ENCODE measurements around the gene MKNK1.

DNA sequence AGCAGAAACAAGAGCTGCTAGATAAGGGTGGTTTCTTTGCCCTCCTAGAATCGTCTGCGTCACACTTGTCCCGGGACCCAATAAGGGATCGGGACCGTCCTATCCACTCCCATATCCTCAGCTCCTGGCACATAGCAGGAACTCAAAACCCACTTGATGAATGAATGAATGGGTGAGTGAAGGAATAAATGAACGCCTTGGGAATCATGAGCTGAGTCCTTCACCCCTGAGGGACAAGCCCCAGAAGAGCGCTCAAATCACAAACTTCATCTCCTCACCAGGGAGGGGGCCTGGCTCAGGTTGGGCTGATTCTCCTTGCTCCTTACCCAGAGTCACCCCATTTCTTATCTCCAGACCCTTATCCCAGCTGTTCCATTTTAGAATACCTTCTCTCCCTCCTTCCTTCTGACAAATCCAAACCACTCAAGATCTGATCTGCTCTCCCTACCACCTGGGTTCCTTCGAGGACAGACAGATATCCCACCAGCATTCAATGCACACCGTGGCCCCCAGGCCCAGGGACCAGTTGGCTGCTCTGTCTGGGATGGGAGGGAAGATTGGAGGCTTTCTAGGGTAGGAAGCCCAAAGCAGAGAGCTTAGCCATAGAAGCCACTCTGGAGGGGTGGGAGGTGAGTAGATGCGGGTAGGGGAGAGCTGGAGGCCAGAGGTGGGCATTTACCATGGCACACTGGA is 13.2 kb upstream of the MKNK1 start:
- TF ChIP-seq GATA2 (IDR thresholded peaks at IDR 0.05; ENCODE audit: low read depth, low read length): no peak
- TF ChIP-seq GATA3 (IDR thresholded peaks at IDR 0.05; ENCODE audit: low read depth, low read length): no peak
